ENCODE measurements around the gene NIBAN1.
"Not testable (repeated sequence)": the region's sequence is repeated elsewhere in the genome, so short reads cannot be mapped to it uniquely, and the experiment has no call there.

The NIBAN1 gene

DNA sequence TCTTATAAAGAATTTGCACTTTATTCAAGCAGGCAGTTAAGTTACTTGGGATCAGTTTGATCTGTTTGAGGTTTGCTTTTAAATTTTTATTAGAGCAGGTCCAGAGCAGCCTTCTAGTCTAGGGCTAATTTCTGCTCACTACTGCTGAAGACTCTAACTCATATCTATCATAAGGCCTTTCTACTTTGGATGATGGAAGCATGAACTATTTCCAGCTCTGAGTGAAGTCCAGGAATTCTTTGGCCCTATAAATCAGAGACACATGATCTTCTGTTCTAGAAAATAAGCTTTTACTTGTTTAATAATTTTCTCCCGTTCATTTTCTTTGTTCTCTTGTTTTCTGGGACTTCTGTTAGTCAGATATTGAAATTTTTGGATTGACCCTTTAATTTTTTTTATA, 14.7 kb downstream of the NIBAN1 start:
- Histone ChIP-seq H3K9me3 (replicated peaks in 1 of 2; ENCODE audit: control insufficient read depth in 2 of 2, insufficient read depth in 1 of 2, low read depth in 1 of 2, low read length in 2 of 2) (no peaks in the 10 kb centered on the region), H3K36me3 (replicated peaks in 1 of 2; ENCODE audit: control insufficient read depth in 2 of 2, insufficient read depth in 2 of 2, low read length in 2 of 2) (no peaks in the 10 kb centered on the region), H3K27ac (replicated peaks; ENCODE audit: low read length) (no peak overlapping the region)

DNA sequence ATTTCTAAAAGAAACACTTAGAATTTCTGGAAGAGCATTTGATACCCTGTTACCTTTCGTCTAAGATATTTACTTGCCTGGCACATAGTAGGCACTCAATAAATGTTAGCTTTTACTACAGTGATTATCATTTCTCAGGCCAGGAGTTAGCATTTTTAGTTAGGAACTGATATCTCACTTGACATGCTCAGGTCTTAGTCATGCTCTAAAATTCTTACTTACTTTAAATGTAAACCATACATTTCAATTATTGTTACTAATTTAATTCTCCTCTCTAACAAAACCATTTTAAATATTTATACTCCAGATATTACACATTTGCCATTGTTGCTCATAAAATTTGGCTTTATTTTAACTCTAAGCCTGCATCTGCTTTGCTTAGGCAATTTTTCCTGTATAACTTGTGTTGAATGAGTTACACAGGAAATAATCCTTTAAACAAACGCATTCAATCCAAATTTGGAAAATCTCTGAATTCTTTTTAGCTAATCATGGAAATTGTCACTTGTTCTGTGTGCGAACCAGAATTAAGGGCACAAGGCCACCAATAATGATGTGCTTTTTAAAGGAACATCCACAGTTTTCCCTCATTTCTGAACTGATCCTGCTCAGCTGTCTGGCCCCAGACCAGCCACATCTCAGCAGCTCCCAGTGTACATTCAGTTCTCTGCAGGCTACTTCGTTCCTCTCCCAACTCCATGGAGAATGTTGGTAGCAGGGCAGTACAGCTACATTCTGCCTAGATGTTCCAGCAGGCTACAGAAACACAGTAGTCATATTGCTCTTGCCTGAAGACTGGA, 15.6 kb downstream of the NIBAN1 start:
- no peaks in the 10 kb centered on the region for H3K9me3 ChIP-seq (replicated peaks in 1 of 2; ENCODE audit: control insufficient read depth in 2 of 2, insufficient read depth in 1 of 2, low read depth in 1 of 2, low read length in 2 of 2)
- no peak overlapping the region for H3K27ac ChIP-seq (replicated peaks; ENCODE audit: low read length)
- no peak overlapping the region for H2BK5ac ChIP-seq (ENCODE audit: low read length)

More for the DNA sequence above, 14.7 kb downstream of the NIBAN1 start:
- H3K14ac ChIP-seq (ENCODE audit: low read length): no peak overlapping the region
- no peaks in the 10 kb centered on the region for H3K27me3 ChIP-seq (ENCODE audit: control insufficient read depth in 3 of 3, insufficient read depth in 3 of 3, low read depth in 1 of 3, low read length in 3 of 3)
- no peak overlapping the region for H3K4ac ChIP-seq (ENCODE audit: low read length)
- no peaks in the 10 kb centered on the region for H3K79me1 ChIP-seq (ENCODE audit: low read depth, low read length)
- no peak overlapping the region for H3K9ac ChIP-seq (ENCODE audit: low read depth, low read length, poor library complexity)
- WGBS, 2 donors (ENCODE audit: extremely low coverage in 2 of 2, insufficient read length in 2 of 2, insufficient replicate concordance in 1 of 2): no CpG with 5 or more reads among the region's 1 CpG
- DNase-seq (ENCODE audit: low spot score): no peak
- no peak overlapping the region for H3K18ac ChIP-seq (ENCODE audit: low read length)
- H4K91ac ChIP-seq (ENCODE audit: low read depth, low read length, poor library complexity): no peak overlapping the region
- H3K23ac ChIP-seq (ENCODE audit: low read depth, low read length, poor library complexity): no peak overlapping the region
- no peak overlapping the region for H2AFZ ChIP-seq (ENCODE audit: low read length)
- no peak overlapping the region for H4K8ac ChIP-seq (ENCODE audit: low read depth, low read length)
- peaks cover 0 to 4% of the 10 kb centered on the region in 2 donors for H3K4me1 ChIP-seq (ENCODE audit: control insufficient read depth in 2 of 2, insufficient read depth in 1 of 2, low read depth in 1 of 2, low read length in 2 of 2)
- no peak overlapping the region for H2BK5ac ChIP-seq (ENCODE audit: low read length)
- no peak overlapping the region for H3K4me2 ChIP-seq (ENCODE audit: insufficient read depth, low read length, poor library complexity, severe bottlenecking)
- no peak overlapping the region for H2BK120ac ChIP-seq (ENCODE audit: low read depth, low read length)
- H2BK15ac ChIP-seq (ENCODE audit: low read length): no peak overlapping the region
- no peak overlapping the region for H3K4me3 ChIP-seq (ENCODE audit: low read length in 2 of 2)
- H2BK12ac ChIP-seq (ENCODE audit: low read length): no peak overlapping the region
- H2AK5ac ChIP-seq (ENCODE audit: low read depth, low read length): no peak overlapping the region

GRCh38 chr1:184957901-184958300, 16.4 kb downstream of the NIBAN1 start:
- not testable (repeated sequence) for H2AK5ac ChIP-seq (ENCODE audit: low read depth, low read length); H3K4me1 ChIP-seq (ENCODE audit: control insufficient read depth in 2 of 2, insufficient read depth in 1 of 2, low read depth in 1 of 2, low read length in 2 of 2); H2BK5ac ChIP-seq (ENCODE audit: low read length); H3K4me3 ChIP-seq (ENCODE audit: low read length in 2 of 2); H3K79me1 ChIP-seq (ENCODE audit: low read depth, low read length); H3K18ac ChIP-seq (ENCODE audit: low read length); H3K4me2 ChIP-seq (ENCODE audit: insufficient read depth, low read length, poor library complexity, severe bottlenecking); H4K91ac ChIP-seq (ENCODE audit: low read depth, low read length, poor library complexity); H3K9me3 ChIP-seq (replicated peaks in 1 of 2; ENCODE audit: control insufficient read depth in 2 of 2, insufficient read depth in 1 of 2, low read depth in 1 of 2, low read length in 2 of 2); H2BK120ac ChIP-seq (ENCODE audit: low read depth, low read length); H3K9ac ChIP-seq (ENCODE audit: low read depth, low read length, poor library complexity); H3K4ac ChIP-seq (ENCODE audit: low read length); H2AFZ ChIP-seq (ENCODE audit: low read length); H2BK12ac ChIP-seq (ENCODE audit: low read length); H3K14ac ChIP-seq (ENCODE audit: low read length); H4K8ac ChIP-seq (ENCODE audit: low read depth, low read length); H3K23ac ChIP-seq (ENCODE audit: low read depth, low read length, poor library complexity); H3K36me3 ChIP-seq (replicated peaks in 1 of 2; ENCODE audit: control insufficient read depth in 2 of 2, insufficient read depth in 2 of 2, low read length in 2 of 2); H3K27me3 ChIP-seq (ENCODE audit: control insufficient read depth in 3 of 3, insufficient read depth in 3 of 3, low read depth in 1 of 3, low read length in 3 of 3); H2BK15ac ChIP-seq (ENCODE audit: low read length); DNase-seq (ENCODE audit: low spot score); H3K27ac ChIP-seq (replicated peaks; ENCODE audit: low read length)
- WGBS, 2 donors (ENCODE audit: extremely low coverage in 2 of 2, insufficient read length in 2 of 2, insufficient replicate concordance in 1 of 2): no CpG with 5 or more reads among the region's 2 CpGs

More for the DNA sequence above, 15.6 kb downstream of the NIBAN1 start:
- no peak overlapping the region for H2AK5ac ChIP-seq (ENCODE audit: low read depth, low read length)
- no peak overlapping the region for H2AFZ ChIP-seq (ENCODE audit: low read length)
- H3K36me3 ChIP-seq (replicated peaks in 1 of 2; ENCODE audit: control insufficient read depth in 2 of 2, insufficient read depth in 2 of 2, low read length in 2 of 2): no peaks in the 10 kb centered on the region
- no peak overlapping the region for H3K23ac ChIP-seq (ENCODE audit: low read depth, low read length, poor library complexity)
- H3K4ac ChIP-seq (ENCODE audit: low read length): no peak overlapping the region
- H4K8ac ChIP-seq (ENCODE audit: low read depth, low read length): no peak overlapping the region
- H2BK12ac ChIP-seq (ENCODE audit: low read length): no peak overlapping the region
- H2BK120ac ChIP-seq (ENCODE audit: low read depth, low read length): no peak overlapping the region
- no peak overlapping the region for H3K4me3 ChIP-seq (ENCODE audit: low read length in 2 of 2)
- DNase-seq (ENCODE audit: low spot score): no peak
- no peak overlapping the region for H3K9ac ChIP-seq (ENCODE audit: low read depth, low read length, poor library complexity)
- H4K91ac ChIP-seq (ENCODE audit: low read depth, low read length, poor library complexity): no peak overlapping the region
- H3K14ac ChIP-seq (ENCODE audit: low read length): no peak overlapping the region
- no peaks in the 10 kb centered on the region for H3K79me1 ChIP-seq (ENCODE audit: low read depth, low read length)
- WGBS, 2 donors (ENCODE audit: extremely low coverage in 2 of 2, insufficient read length in 2 of 2, insufficient replicate concordance in 1 of 2): no CpG with 5 or more reads among the region's 4 CpGs
- no peaks in the 10 kb centered on the region for H3K27me3 ChIP-seq (ENCODE audit: control insufficient read depth in 3 of 3, insufficient read depth in 3 of 3, low read depth in 1 of 3, low read length in 3 of 3)
- H3K4me1 ChIP-seq (ENCODE audit: control insufficient read depth in 2 of 2, insufficient read depth in 1 of 2, low read depth in 1 of 2, low read length in 2 of 2): peaks cover 0 to 4% of the 10 kb centered on the region in 2 donors
- no peak overlapping the region for H3K18ac ChIP-seq (ENCODE audit: low read length)
- H3K4me2 ChIP-seq (ENCODE audit: insufficient read depth, low read length, poor library complexity, severe bottlenecking): no peak overlapping the region
- no peak overlapping the region for H2BK15ac ChIP-seq (ENCODE audit: low read length)

GRCh38 chr1:184956999-184957700, 17.2 kb downstream of the NIBAN1 start:
- H2AFZ ChIP-seq (ENCODE audit: low read length): no peak overlapping the region
- no peak for DNase-seq (ENCODE audit: low spot score)

More at GRCh38 chr1:184956999-184957700, 17.2 kb downstream of the NIBAN1 start:
- H4K8ac ChIP-seq (ENCODE audit: low read depth, low read length): no peak overlapping the region
- no peak overlapping the region for H2BK5ac ChIP-seq (ENCODE audit: low read length)
- H2AK5ac ChIP-seq (ENCODE audit: low read depth, low read length): no peak overlapping the region
- no peak overlapping the region for H3K4ac ChIP-seq (ENCODE audit: low read length)
- H3K4me1 ChIP-seq (ENCODE audit: control insufficient read depth in 2 of 2, insufficient read depth in 1 of 2, low read depth in 1 of 2, low read length in 2 of 2): peaks cover 0 to 4% of the 10 kb centered on the region in 2 donors
- no peak overlapping the region for H3K4me2 ChIP-seq (ENCODE audit: insufficient read depth, low read length, poor library complexity, severe bottlenecking)
- no peak overlapping the region for H3K14ac ChIP-seq (ENCODE audit: low read length)
- H3K79me1 ChIP-seq (ENCODE audit: low read depth, low read length): no peaks in the 10 kb centered on the region
- no peak overlapping the region for H3K27ac ChIP-seq (replicated peaks; ENCODE audit: low read length)
- no CpG with 5 or more reads among the region's 4 CpGs for WGBS, 2 donors (ENCODE audit: extremely low coverage in 2 of 2, insufficient read length in 2 of 2, insufficient replicate concordance in 1 of 2)
- H3K9me3 ChIP-seq (replicated peaks in 1 of 2; ENCODE audit: control insufficient read depth in 2 of 2, insufficient read depth in 1 of 2, low read depth in 1 of 2, low read length in 2 of 2): no peaks in the 10 kb centered on the region
- no peaks in the 10 kb centered on the region for H3K36me3 ChIP-seq (replicated peaks in 1 of 2; ENCODE audit: control insufficient read depth in 2 of 2, insufficient read depth in 2 of 2, low read length in 2 of 2)
- no peaks in the 10 kb centered on the region for H3K27me3 ChIP-seq (ENCODE audit: control insufficient read depth in 3 of 3, insufficient read depth in 3 of 3, low read depth in 1 of 3, low read length in 3 of 3)
- H3K23ac ChIP-seq (ENCODE audit: low read depth, low read length, poor library complexity): no peak overlapping the region
- no peak overlapping the region for H2BK12ac ChIP-seq (ENCODE audit: low read length)
- H4K91ac ChIP-seq (ENCODE audit: low read depth, low read length, poor library complexity): no peak overlapping the region
- no peak overlapping the region for H3K18ac ChIP-seq (ENCODE audit: low read length)
- H3K4me3 ChIP-seq (ENCODE audit: low read length in 2 of 2): no peak overlapping the region
- no peak overlapping the region for H3K9ac ChIP-seq (ENCODE audit: low read depth, low read length, poor library complexity)
- no peak overlapping the region for H2BK120ac ChIP-seq (ENCODE audit: low read depth, low read length)
- H2BK15ac ChIP-seq (ENCODE audit: low read length): no peak overlapping the region
